ENCODE data around the gene CYP19A1.

Gene CYP19A1

GRCh38 chr15:51262463-51262862, 75.9 kb downstream of the CYP19A1 start:
- no peak for TF ChIP-seq ZBTB7A (IDR thresholded peaks at IDR 0.05; ENCODE audit: low read depth)
- TF ChIP-seq FOXM1 (IDR thresholded peaks at IDR 0.05; ENCODE audit: borderline replicate concordance, low read depth), result no peak
- TF ChIP-seq YY1 (IDR thresholded peaks at IDR 0.05; ENCODE audit: low read depth), result no peak
- TF ChIP-seq NFIC (IDR thresholded peaks at IDR 0.05), result no peak
- no peak for TF ChIP-seq REST (IDR thresholded peaks at IDR 0.05; ENCODE audit: low read depth)
- TF ChIP-seq TAF1 (IDR thresholded peaks at IDR 0.05; ENCODE audit: low read depth), result no peak
- no peak for TF ChIP-seq CEBPB (IDR thresholded peaks at IDR 0.05)
- no peak for TF ChIP-seq TCF12 (IDR thresholded peaks at IDR 0.05; ENCODE audit: low read depth)
- TF ChIP-seq MAX (IDR thresholded peaks at IDR 0.05), result no peak
- TF ChIP-seq TEAD4 (IDR thresholded peaks at IDR 0.05), result no peak

GRCh38 chr15:51260202-51260601, 78.2 kb downstream of the CYP19A1 start:
- TF ChIP-seq YY1 (IDR thresholded peaks at IDR 0.05; ENCODE audit: low read depth) (no peak), ZBTB7A (IDR thresholded peaks at IDR 0.05; ENCODE audit: low read depth) (no peak), FOXM1 (IDR thresholded peaks at IDR 0.05; ENCODE audit: borderline replicate concordance, low read depth) (no peak), EGR1 (IDR thresholded peaks at IDR 0.05) (no peak), MAX (IDR thresholded peaks at IDR 0.05) (no peak), CEBPB (IDR thresholded peaks at IDR 0.05) (no peak), NFIC (IDR thresholded peaks at IDR 0.05) (no peak), TEAD4 (IDR thresholded peaks at IDR 0.05) (no peak), CREB1 (IDR thresholded peaks at IDR 0.05; ENCODE audit: low read depth) (no peak), TAF1 (IDR thresholded peaks at IDR 0.05; ENCODE audit: low read depth) (no peak), EP300 (IDR thresholded peaks at IDR 0.05; ENCODE audit: borderline replicate concordance) (no peak), USF1 (IDR thresholded peaks at IDR 0.05) (no peak), RAD21 (IDR thresholded peaks at IDR 0.05; ENCODE audit: low read depth) (no peak), TCF12 (IDR thresholded peaks at IDR 0.05; ENCODE audit: low read depth) (no peak), REST (IDR thresholded peaks at IDR 0.05; ENCODE audit: low read depth) (no peak)

- no peak for TF ChIP-seq FOXM1 (IDR thresholded peaks at IDR 0.05; ENCODE audit: borderline replicate concordance, low read depth)
- no peak for TF ChIP-seq NFIC (IDR thresholded peaks at IDR 0.05)
- no peak for TF ChIP-seq YY1 (IDR thresholded peaks at IDR 0.05; ENCODE audit: low read depth)
- no peak for TF ChIP-seq MAX (IDR thresholded peaks at IDR 0.05)
- no peak for TF ChIP-seq CREB1 (IDR thresholded peaks at IDR 0.05; ENCODE audit: low read depth)
- no peak for TF ChIP-seq CEBPB (IDR thresholded peaks at IDR 0.05)
- TF ChIP-seq RAD21 (IDR thresholded peaks at IDR 0.05; ENCODE audit: low read depth), result no peak
Observed at GRCh38 chr15:51255533-51255932, 82.9 kb downstream of the CYP19A1 start.

- TF ChIP-seq TEAD4 (IDR thresholded peaks at IDR 0.05), result no peak
- TF ChIP-seq FOXM1 (IDR thresholded peaks at IDR 0.05; ENCODE audit: borderline replicate concordance, low read depth), result no peak
- TF ChIP-seq USF1 (IDR thresholded peaks at IDR 0.05), result no peak
- TF ChIP-seq TAF1 (IDR thresholded peaks at IDR 0.05; ENCODE audit: low read depth), result no peak
- TF ChIP-seq YY1 (IDR thresholded peaks at IDR 0.05; ENCODE audit: low read depth), result no peak
- no peak for TF ChIP-seq EGR1 (IDR thresholded peaks at IDR 0.05)
- no peak for TF ChIP-seq ZBTB7A (IDR thresholded peaks at IDR 0.05; ENCODE audit: low read depth)
- TF ChIP-seq CREB1 (IDR thresholded peaks at IDR 0.05; ENCODE audit: low read depth), result no peak
- TF ChIP-seq TCF12 (IDR thresholded peaks at IDR 0.05; ENCODE audit: low read depth), result no peak
- no peak for TF ChIP-seq RAD21 (IDR thresholded peaks at IDR 0.05; ENCODE audit: low read depth)
- TF ChIP-seq REST (IDR thresholded peaks at IDR 0.05; ENCODE audit: low read depth), result no peak
- no peak for TF ChIP-seq MAX (IDR thresholded peaks at IDR 0.05)
- no peak for TF ChIP-seq EP300 (IDR thresholded peaks at IDR 0.05; ENCODE audit: borderline replicate concordance)
Observed at GRCh38 chr15:51253366-51253765, 85.0 kb downstream of the CYP19A1 start.
